K562 (cell line): ENCODE measurements around the gene FAM227B. TPM values are rescaled to one million over a fixed set of nuclear protein-coding genes. Genes with fewer than 3 reads are reported as not detected.

Experiments
- HLTF ChIP-seq: fragments of 450-650 bp; IDR thresholded peaks from 2 replicates; pipeline ENCODE4 v1.6.1; 2016
- HNRNPUL1 ChIP-seq: fragments of 200-400 bp; formaldehyde crosslinking; IDR thresholded peaks from 2 replicates; pipeline ENCODE4 v1.6.1; 2017; ENCODE audit warnings: low read length
- SETDB1 ChIP-seq: IDR thresholded peaks from one replicate; pipeline ENCODE4 v1.6.1; 2012; ENCODE audit warnings: low read length, control low read depth, inconsistent platforms
- SP2 ChIP-seq: IDR thresholded peaks from 2 replicates; pipeline ENCODE4 v1.6.1; 2011; ENCODE audit warnings: mild to moderate bottlenecking, low read depth, low read length, moderate library complexity; ENCODE audit not compliant: poor library complexity, severe bottlenecking; ENCODE audit errors: extremely low read depth
- TSHZ1 ChIP-seq: fragments of 250-450 bp; sonication (Bioruptor Pico); IDR thresholded peaks from 2 replicates; pipeline ENCODE4 v1.4.0; 2020; ENCODE audit warnings: mild to moderate bottlenecking, moderate library complexity
- XRCC3 ChIP-seq: fragments of 450-650 bp; IDR thresholded peaks from 2 replicates; pipeline ENCODE4 v1.6.1; 2017; ENCODE audit warnings: mild to moderate bottlenecking, moderate library complexity
- ZBTB1 ChIP-seq: sonication (generic); formaldehyde crosslinking; IDR thresholded peaks from 2 replicates; pipeline ENCODE4 v1.8.1; 2023; ENCODE audit warnings: missing genetic modification reagents, low read depth, mild to moderate bottlenecking, borderline replicate concordance
- ZNF133 ChIP-seq: fragments of 250-450 bp; sonication (Bioruptor Pico); IDR thresholded peaks from 2 replicates; pipeline ENCODE4 v1.4.0; 2020; ENCODE audit warnings: mild to moderate bottlenecking
- ZNF76 ChIP-seq: fragments of 250-450 bp; sonication (Bioruptor Pico); IDR thresholded peaks from 2 replicates; pipeline ENCODE4 v1.4.0; 2020; ENCODE audit warnings: mild to moderate bottlenecking, moderate library complexity, borderline replicate concordance
- polyA plus RNA-seq, 8 experiments: library from polyadenylated mRNA; depleted of rRNA in 4 of 8; stranded (reverse) in 5 of 8; unstranded in 3 of 8; fragments of >200 nt; fragmentation: Nextera tagmentation in 2 of 8; fragmentation: Illumina TruSeq in 1 of 8; extraction: Ambion mirVana in 2 of 8; extraction: Trizol in 1 of 8; gene quantifications; 2 replicates each; pipeline versions ENCODE4 v1.2.1 to v1.2.3, GENCODE V29; 2011 to 2014; ENCODE audit warnings: inconsistent platforms in 1 of 8, missing spikeins in 1 of 8
- total RNA-seq, 7 experiments: library from RNA; depleted of rRNA in 6 of 7; stranded (reverse); fragments of >200 nt in 6 of 7; fragmentation: Illumina TruSeq in 2 of 7; extraction: Trizol in 2 of 7; gene quantifications; 2 replicates each; pipeline versions ENCODE4 v1.2.1 to v1.2.3, GENCODE V29; 2011 to 2021; ENCODE audit warnings: low replicate concordance in 1 of 7
- TF ChIP-seq, protein P1 (sequence below): fragments of 200-400 bp; formaldehyde crosslinking; IDR thresholded peaks from 2 replicates; pipeline ENCODE4 v1.6.1; 2017; ENCODE audit warnings: mild to moderate bottlenecking, low read depth, low read length, moderate library complexity

Gene FAM227B
- total and polyA plus RNA-seq, 9 of the 15 experiments (the other 6 are each of a cell fraction or from before 2014, with no cell fraction given) = 5.1 to 12.5 (median 11.2) TPM

DNA sequence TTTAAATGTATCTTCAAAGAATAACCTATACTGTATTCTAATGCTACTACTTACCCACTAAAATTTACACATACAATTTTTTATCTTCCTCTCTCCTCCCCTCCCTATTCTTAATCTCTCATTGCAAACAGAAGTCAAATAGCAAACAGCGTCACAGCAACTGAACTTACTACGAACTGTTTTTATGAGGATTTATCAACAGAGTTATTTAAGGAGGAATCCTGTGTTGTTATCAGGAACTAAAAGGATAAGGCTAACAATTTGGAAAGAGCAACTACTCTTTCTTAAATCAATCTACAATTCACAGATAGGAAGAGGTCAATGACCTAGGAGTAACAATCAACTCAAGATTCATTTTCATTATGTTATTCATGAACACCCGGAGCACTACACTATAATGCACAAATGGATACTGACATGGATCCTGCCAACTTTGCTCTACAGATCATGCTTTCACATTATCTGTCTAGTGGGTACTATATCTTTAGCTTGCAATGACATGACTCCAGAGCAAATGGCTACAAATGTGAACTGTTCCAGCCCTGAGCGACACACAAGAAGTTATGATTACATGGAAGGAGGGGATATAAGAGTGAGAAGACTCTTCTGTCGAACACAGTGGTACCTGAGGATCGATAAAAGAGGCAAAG lies 196.6 kb downstream of the FAM227B start (continued):
- TF ChIP-seq, protein P1, sequence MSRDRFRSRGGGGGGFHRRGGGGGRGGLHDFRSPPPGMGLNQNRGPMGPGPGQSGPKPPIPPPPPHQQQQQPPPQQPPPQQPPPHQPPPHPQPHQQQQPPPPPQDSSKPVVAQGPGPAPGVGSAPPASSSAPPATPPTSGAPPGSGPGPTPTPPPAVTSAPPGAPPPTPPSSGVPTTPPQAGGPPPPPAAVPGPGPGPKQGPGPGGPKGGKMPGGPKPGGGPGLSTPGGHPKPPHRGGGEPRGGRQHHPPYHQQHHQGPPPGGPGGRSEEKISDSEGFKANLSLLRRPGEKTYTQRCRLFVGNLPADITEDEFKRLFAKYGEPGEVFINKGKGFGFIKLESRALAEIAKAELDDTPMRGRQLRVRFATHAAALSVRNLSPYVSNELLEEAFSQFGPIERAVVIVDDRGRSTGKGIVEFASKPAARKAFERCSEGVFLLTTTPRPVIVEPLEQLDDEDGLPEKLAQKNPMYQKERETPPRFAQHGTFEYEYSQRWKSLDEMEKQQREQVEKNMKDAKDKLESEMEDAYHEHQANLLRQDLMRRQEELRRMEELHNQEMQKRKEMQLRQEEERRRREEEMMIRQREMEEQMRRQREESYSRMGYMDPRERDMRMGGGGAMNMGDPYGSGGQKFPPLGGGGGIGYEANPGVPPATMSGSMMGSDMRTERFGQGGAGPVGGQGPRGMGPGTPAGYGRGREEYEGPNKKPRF = no peak
- no peak for TF ChIP-seq HLTF
- TF ChIP-seq HNRNPUL1 = no peak
- TF ChIP-seq ZNF133 (CRISPR knock-in tag) = no peak
- no peak for TF ChIP-seq SP2
- no peak for TF ChIP-seq ZBTB1 (CRISPR knock-in tag)
- no peak for TF ChIP-seq TSHZ1 (CRISPR knock-in tag)
- TF ChIP-seq XRCC3 = no peak
- no peak for TF ChIP-seq SETDB1
- TF ChIP-seq ZNF76 (CRISPR knock-in tag) = no peak
